Limb (tissue), 2 donors: Measurements from ENCODE around the gene ELF1.
A peak's percentile ranks its signal among the peaks of the same experiment; 100 is the strongest.

ENCODE experiments used
- DNase-seq, 2 donors: peaks; one replicate each; pipeline ENCODE4 v3.0.0-alpha.2; 2016; ENCODE audit errors: extremely low spot score in 2 of 2

ELF1 gene

DNA sequence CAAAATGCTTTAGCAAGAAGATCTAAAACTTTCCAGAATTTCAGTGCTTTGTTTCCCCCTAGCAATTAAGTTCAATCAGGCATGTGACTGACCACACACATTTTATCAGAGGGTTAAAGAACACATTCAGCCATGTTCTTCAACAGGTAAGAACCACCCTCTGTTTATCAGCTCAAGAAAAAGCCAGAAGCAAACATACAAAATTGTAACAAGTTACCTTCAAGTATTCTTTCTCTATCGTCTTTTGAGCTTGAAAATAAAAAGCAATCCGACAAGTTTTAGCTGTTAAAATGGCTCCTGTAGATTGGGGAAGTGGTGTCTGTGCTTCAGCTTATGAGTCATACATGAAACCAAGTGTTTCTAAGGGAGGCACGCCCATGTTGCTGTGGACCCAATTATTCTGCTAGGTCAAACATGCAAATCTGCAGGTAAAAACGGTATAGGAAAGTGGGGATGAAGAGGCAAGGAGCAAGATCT, at the start of gene ELF1:
Gene ELF1 (minus strand): TSS at position 306 of the 477 bp plus-strand sequence. CDS start 37,262 bp downstream, outside the sequence.
- no peak for DNase-seq

- no peak for DNase-seq
Measured at GRCh38 chr13:41065078-41065477, 46.0 kb upstream of the ELF1 start.

GRCh38 chr13:41064493-41064892, 45.4 kb upstream of the ELF1 start:
- no peak for DNase-seq

DNA sequence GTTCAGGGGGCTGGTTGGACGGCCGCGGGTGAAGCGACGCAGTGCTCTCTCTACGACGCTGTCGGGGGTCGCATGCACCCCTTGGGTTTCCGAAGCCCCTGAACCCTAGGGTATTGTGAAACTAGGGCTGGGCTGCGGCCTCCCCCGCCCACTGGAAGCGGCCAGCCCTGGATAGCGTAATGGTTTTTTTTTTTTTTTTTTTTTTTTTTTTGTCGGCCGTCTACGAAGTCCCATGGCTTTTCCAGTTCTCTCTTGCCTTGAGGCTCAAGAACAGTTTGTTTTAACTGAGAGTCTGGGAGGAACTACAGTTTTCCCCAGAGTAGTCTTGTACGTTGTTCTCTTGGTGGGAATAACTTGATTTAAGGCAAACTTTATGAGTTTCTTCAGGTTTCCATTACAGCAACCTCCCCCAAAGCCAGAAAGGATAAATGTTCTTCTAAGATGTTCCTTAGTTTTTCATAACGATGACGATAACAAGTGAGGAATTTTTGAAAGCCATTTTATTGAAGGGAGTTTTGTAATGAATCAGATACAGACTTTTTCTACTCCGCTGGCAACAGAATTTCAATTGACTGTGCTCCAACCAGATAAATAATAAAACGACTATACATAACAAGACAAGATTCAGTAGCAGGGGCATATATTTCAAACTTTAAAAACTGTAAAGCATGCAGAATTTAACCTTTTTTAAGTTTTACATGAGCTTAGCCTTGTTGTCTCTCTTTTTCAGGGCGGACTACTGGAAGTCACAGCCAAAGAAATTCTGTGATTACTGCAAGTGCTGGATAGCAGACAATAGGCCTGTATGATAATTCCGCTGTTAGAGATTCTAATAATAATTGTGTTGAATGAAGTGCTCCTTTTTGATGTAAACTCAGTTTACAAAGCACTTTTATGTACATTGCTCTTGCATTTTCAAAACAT, 43.1 kb upstream of the ELF1 start:
- DNase-seq, result peak in 1 of 2 donors; percentile 41

DNA sequence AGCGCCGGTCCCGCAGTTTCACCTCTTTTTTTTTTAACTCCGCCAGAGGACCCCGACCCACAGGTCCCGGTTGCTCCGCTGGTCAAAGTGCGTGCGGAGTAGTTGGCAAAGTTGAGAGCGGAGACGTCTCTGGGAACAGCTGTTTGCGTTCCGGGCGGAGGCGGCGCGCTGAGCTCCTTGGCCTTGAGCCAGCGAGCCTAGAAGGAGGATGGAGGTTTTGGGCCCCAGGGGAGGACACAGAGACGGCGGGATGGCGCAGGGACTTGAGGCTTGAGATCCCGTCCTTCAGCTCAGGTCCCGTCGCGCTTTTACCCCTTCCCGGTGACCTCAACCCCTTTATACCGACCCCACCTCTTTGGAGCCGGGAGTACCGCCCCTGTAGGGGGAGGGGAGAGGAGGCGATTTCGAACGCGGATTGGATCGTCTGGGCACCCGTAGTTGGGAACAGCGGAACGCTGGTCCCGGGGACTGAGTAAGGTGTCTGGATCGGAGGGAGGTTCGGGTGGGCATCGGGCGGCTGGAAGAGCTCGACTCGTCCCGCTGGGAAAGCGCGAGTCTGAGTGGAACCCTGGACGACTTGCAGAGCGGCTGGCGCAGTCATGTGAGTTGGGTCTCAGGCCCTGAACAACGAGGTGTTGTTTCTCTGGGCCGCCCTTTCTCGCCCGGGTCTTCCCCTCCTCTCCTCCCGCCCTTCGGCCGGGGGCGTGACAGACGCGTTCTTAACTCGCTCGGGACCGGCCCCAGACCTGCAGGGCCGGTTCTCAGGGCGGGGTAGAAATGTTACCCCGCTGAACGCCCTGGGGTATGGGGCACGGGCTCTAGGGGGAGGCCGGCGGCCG, 42.2 kb upstream of the ELF1 start, which contains the start of gene WBP4:
Gene WBP4 (plus strand): TSS at position 435 of the 839 bp plus-strand sequence. CDS start 165 bp downstream, at position 600.
- peak; percentile 95 to 98 for DNase-seq

- DNase-seq, result peak; percentile 87 to 95
Measured at GRCh38 chr13:41060724-41061074, 41.6 kb upstream of the ELF1 start.

DNA sequence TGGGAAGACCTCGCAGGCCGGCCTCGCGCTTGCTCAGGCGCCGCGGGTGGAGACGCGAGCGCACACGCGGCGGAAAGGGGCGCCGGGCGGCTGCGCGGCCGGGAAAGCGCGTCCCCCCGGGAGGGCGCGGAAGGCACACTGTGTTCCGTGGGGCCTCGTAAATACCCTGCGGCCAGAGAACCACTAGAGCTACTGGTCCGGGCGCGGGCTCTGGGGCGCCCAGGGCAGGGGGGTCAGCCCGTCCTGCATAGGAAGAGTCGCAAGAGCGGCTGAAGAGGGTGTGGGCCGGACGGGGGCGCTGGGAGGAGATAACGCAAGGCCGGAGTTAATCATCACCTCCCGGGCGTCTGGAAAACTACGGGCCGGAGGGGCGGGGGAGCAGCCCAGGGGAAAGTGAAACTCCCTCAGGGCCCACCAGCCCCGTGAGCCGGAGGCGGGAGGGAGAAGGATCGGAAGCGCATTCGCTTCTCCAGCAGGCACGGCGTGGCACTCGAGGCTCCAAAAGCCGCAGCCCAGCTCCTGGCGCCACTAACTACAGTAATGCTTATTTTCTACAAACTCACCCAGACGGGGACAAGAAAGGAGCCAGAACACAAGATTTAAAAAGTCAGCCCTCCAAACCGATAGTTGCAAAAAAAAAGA, 41.1 kb upstream of the ELF1 start:
- peak; percentile 74 to 91 for DNase-seq

GRCh38 chr13:41059456-41060081, 40.5 kb upstream of the ELF1 start:
- peak; percentile 32 to 51 for DNase-seq

- DNase-seq, result no peak
Measured at GRCh38 chr13:41058295-41059070, 39.4 kb upstream of the ELF1 start.

- no peak for DNase-seq
Measured at GRCh38 chr13:41056826-41057711, 38.0 kb upstream of the ELF1 start.

GRCh38 chr13:41056194-41056593, 37.1 kb upstream of the ELF1 start:
- DNase-seq, result no peak

- no peak for DNase-seq
Measured at GRCh38 chr13:41054919-41055619, 36.0 kb upstream of the ELF1 start.

DNA sequence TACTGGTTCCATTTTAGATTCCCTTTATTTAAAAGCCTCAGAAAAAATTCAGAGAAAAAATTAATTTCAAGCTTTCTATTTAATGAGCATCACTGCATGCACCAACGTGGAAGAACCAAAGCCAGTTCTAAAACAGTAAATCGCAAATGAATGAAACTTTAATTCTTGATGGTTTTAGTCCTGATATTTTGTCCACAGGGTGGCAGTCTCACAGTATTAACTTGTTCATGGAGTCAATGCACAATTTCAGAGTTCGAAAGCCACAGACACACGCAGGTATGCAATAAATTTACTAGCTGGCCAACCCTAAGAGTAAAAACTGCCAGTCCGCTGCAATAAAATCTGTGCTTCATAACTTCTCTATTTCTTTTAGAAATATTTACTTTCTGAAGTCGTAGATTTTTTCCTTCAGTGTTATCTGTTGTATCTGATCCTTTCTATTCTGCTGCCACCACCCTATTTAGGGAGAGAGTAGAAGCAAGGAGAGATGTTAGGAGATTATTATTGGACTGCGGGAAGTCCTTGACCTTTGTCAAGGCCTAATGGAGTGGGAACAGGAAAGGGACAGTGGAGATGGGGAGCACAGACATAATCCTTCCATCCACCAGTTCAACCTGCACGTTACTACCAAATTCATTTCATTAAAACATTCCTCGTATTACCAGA, 35.2 kb upstream of the ELF1 start:
- DNase-seq, result peak in 1 of 2 donors; percentile 38

DNA sequence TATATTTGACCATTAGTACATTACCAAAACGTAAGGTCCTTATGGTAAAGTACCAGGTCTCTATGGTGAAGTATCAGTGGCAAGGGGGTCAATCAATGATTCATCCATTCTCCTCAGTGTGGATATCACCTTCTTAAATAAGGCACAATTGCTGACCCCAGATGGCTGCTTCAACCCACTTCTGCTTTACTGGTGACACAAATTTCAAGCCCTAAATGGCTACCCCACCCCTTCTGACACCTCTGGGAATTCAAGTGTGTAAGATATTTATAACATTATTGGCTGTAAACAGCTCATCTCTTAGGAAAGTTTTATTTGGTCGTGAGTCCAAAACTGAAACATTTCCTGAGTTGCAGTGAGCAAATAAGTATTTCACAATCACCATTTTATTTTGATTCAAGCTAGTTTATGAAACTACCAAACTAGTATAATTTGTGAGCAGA, 34.3 kb upstream of the ELF1 start:
- no peak for DNase-seq

- DNase-seq, result no peak
Measured at GRCh38 chr13:41052441-41052840, 33.3 kb upstream of the ELF1 start.

GRCh38 chr13:41049480-41050440, 30.6 kb upstream of the ELF1 start:
- DNase-seq, result no peak

DNA sequence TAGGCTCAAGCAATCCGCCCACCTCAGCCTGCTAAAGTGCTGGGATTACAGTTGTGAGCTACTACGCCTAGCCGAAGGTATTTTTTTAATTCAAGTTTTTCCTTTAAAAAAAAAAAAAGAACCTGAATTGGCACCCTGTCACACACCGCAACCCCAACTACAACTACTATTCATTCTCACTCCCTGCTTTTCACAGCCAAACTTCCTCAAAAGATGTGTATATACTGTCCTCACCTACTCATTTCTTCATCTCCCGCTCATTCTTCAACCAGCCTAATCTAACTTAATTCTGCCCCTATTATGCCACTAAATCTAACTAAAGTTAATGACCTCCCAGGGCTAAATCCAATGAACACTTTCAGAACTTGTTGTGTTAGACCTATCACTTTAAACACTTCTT, 29.5 kb upstream of the ELF1 start:
- no peak for DNase-seq
